Gastrocnemius medialis (tissue), 4 donors: ENCODE results near the gene FERMT1. TPM values are rescaled to one million over a fixed set of nuclear protein-coding genes. Genes with fewer than 3 reads are reported as not detected.

Experiments
- ATAC-seq, 2 donors: fragments of 150-250 bp; one replicate each; pipeline ENCODE4 v1.9.1; 2016
- DNase-seq, 2 donors: peaks; one replicate each; pipeline ENCODE4 v3.0.0-alpha.2; 2019
- H3K27ac ChIP-seq, 4 donors: fragments of 200-600 bp; sonication (generic); 1 replicate in 1 of 4; 2 replicates in 3 of 4; pipeline ENCODE4 v1.5.1; 2016 to 2018; ENCODE audit warnings: mild to moderate bottlenecking in 2 of 4, moderate library complexity in 1 of 4
- H3K27me3 ChIP-seq, 3 donors: fragments of 200-600 bp; sonication (generic) in 2 of 3; 1 replicate in 1 of 3; 2 replicates in 2 of 3; pipeline versions ENCODE4 v1.5.1 to v1.6.0; 2016 to 2019; ENCODE audit warnings: mild to moderate bottlenecking in 1 of 3, moderate library complexity in 1 of 3
- H3K36me3 ChIP-seq, 2 donors: fragments of 200-600 bp; sonication (generic) in 1 of 2; one replicate each; pipeline ENCODE4 v1.5.1; 2017 to 2018
- H3K4me1 ChIP-seq, 2 donors: fragments of 200-600 bp; sonication (generic) in 1 of 2; one replicate each; pipeline ENCODE4 v1.5.1; 2016 to 2017; ENCODE audit warnings: mild to moderate bottlenecking in 2 of 2
- H3K4me3 ChIP-seq, 4 donors: fragments of 200-600 bp; sonication (generic) in 3 of 4; 1 replicate in 1 of 4; 2 replicates in 3 of 4; pipeline ENCODE4 v1.5.1; 2016 to 2019; ENCODE audit warnings: mild to moderate bottlenecking in 2 of 4
- H3K9me3 ChIP-seq, 3 donors: fragments of 200-600 bp; sonication (generic) in 2 of 3; 1 replicate in 1 of 3; 2 replicates in 2 of 3; pipeline ENCODE4 v1.5.1; 2016 to 2019
- POLR2A ChIP-seq, 2 donors: fragments of 450-650 bp; IDR thresholded peaks; one replicate each; pipeline ENCODE4 v1.6.1; 2017; ENCODE audit warnings: antibody characterized with exemption in 2 of 2, mild to moderate bottlenecking in 2 of 2, moderate library complexity in 2 of 2
- in situ Hi-C, 4 donors: fragments of 200-750 bp; cut with MboI; loops; one replicate each; pipeline versions ENCODE4 v1.15.0 to v1.8.0; 2017; ENCODE audit warnings: low sequenced_read_pairs in 4 of 4
- intact Hi-C: fragments of 100-400 bp; cut with DNase I; formaldehyde crosslinking; loops from one replicate; pipeline ENCODE4 v1.15.1; 2023; ENCODE audit warnings: low total_unique reads
- total RNA-seq, 4 donors: library from RNA; depleted of rRNA; stranded (reverse); fragments of >200 nt; gene quantifications; one replicate each; pipeline versions ENCODE4 v1.1.0 to v1.2.3, GENCODE V29; 2016
- TF ChIP-seq, protein P1 (sequence below), 5 experiments: fragments of 450-650 bp in 3 of 5; fragments of 200-600 bp in 2 of 5; sonication (generic) in 2 of 5; IDR thresholded peaks in 4 of 5; conservative IDR thresholded peaks in 1 of 5; 1 replicate in 4 of 5; 2 replicates in 1 of 5; pipeline ENCODE4 v1.5.1; 2016 to 2019; ENCODE audit warnings: antibody characterized with exemption in 5 of 5, mild to moderate bottlenecking in 3 of 5, moderate library complexity in 3 of 5

The FERMT1 gene
- total RNA-seq, 4 donors from 2014 or later, result 0.09 to 0.36 TPM; not detected in 2

DNA sequence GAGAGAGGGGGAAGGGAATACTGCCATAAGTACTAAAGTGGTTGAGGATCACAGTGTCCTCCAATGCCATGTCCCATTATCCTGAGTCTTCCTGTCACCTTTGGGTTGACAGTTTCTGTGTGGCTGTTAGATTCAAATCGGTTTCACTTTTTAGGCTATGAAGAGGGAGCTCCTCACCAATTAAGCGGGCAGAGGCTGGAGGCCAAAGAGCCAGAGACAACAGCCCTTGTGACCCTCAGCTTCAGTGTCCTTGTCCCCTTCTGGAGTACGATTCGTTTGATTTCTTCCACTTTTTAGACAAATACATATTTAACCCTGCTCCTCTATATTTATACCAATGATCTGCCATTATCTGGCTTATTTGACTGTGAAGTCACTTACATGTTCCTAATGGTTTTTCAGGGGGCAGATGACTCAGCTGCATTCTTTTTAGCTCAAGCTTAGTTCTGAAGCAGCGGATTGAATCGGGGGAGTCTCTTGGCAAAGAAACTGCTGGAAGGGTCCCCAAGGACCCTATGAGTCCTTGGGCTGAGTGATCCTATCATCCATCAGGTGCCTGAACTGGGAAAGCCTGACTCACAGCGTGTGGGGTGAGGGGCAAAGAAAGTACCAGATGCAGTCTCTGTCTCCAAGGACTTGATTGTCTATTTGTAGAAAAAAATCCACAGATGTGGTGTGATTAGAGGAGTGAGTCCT is 18.2 kb downstream of the FERMT1 start:
- DNase-seq, result no peak
- no peaks in the 10 kb centered on the region for H3K4me1 ChIP-seq
- no peak for ATAC-seq
- in situ Hi-C loops (no loop called here), intact Hi-C loops (no loop called here)
- TF ChIP-seq, protein P1, sequence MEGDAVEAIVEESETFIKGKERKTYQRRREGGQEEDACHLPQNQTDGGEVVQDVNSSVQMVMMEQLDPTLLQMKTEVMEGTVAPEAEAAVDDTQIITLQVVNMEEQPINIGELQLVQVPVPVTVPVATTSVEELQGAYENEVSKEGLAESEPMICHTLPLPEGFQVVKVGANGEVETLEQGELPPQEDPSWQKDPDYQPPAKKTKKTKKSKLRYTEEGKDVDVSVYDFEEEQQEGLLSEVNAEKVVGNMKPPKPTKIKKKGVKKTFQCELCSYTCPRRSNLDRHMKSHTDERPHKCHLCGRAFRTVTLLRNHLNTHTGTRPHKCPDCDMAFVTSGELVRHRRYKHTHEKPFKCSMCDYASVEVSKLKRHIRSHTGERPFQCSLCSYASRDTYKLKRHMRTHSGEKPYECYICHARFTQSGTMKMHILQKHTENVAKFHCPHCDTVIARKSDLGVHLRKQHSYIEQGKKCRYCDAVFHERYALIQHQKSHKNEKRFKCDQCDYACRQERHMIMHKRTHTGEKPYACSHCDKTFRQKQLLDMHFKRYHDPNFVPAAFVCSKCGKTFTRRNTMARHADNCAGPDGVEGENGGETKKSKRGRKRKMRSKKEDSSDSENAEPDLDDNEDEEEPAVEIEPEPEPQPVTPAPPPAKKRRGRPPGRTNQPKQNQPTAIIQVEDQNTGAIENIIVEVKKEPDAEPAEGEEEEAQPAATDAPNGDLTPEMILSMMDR (IDR thresholded peaks at IDR 0.05 in 4 of 5, conservative IDR thresholded peaks at IDR 0.05 in 1 of 5), result no peak
- no peak for TF ChIP-seq POLR2A (IDR thresholded peaks at IDR 0.05)
- H3K4me3 ChIP-seq, result no peak overlapping the region
- no peaks in the 10 kb centered on the region for H3K9me3 ChIP-seq
- H3K36me3 ChIP-seq, result no peaks in the 10 kb centered on the region
- H3K27ac ChIP-seq, result no peak overlapping the region
- no peaks in the 10 kb centered on the region for H3K27me3 ChIP-seq

DNA sequence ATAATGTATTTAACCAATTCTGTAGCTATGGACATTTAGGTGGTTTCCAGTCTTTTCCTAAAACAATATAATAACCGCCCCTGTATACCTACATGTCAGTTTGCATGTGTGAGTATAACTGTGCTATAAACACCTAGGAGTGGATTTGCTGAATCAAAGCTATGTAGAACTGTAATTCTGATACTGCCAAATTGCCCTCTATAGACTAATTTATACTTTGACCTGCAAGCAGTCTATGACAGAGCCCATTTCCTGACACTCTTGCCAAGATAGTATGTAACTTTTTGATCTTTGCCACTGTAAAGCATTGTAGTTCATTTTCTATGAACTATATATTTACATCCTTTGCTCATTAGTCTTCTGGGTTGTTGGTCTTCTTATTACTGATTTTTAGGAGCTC is 19.5 kb downstream of the FERMT1 start:
- TF ChIP-seq, protein P1 (IDR thresholded peaks at IDR 0.05 in 4 of 5, conservative IDR thresholded peaks at IDR 0.05 in 1 of 5), result no peak
- TF ChIP-seq POLR2A (IDR thresholded peaks at IDR 0.05), result no peak

GRCh38 chr20:6101346-6101745 is 21.5 kb downstream of the FERMT1 start:
- Histone ChIP-seq H3K27me3 (no peaks in the 10 kb centered on the region), H3K36me3 (no peaks in the 10 kb centered on the region), H3K4me1 (no peaks in the 10 kb centered on the region), H3K9me3 (no peaks in the 10 kb centered on the region), H3K27ac (no peak overlapping the region), H3K4me3 (no peak overlapping the region)
- TF ChIP-seq POLR2A (IDR thresholded peaks at IDR 0.05), result no peak
- TF ChIP-seq, protein P1 (IDR thresholded peaks at IDR 0.05 in 4 of 5, conservative IDR thresholded peaks at IDR 0.05 in 1 of 5), result no peak
- ATAC-seq (no peak), DNase-seq (no peak)
- intact Hi-C loops (no loop called here), in situ Hi-C loops (no loop called here)

More for the DNA sequence above, 19.5 kb downstream of the FERMT1 start:
- in situ Hi-C loops, result no loop called here
- H3K36me3 ChIP-seq, result no peaks in the 10 kb centered on the region
- H3K9me3 ChIP-seq, result no peaks in the 10 kb centered on the region
- no peaks in the 10 kb centered on the region for H3K4me1 ChIP-seq
- no peaks in the 10 kb centered on the region for H3K27me3 ChIP-seq
- ATAC-seq (no peak), DNase-seq (no peak)
- intact Hi-C loops, result no loop called here
- no peak overlapping the region for H3K27ac ChIP-seq
- no peak overlapping the region for H3K4me3 ChIP-seq

DNA sequence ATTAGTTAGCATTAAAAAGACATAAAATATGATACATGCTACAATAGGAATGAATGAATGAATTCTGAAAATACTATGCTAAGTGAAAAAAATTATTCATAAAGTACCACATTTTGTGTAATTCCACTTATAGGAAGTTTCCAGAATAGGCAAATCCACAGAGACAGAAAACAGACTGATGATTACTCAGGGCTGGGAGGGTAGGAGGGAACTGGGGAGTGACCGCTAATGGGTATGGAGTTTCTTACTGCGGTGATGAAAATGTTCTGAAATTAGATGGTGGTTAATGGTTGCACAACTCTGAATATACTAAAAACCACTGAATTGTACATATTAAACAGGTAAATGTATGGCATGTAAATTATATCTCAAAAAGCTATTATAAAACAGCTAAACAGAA is 22.6 kb downstream of the FERMT1 start:
- intact Hi-C loops (no loop called here), in situ Hi-C loops (no loop called here)
- Histone ChIP-seq H3K9me3 (no peaks in the 10 kb centered on the region), H3K27ac (no peak overlapping the region), H3K27me3 (no peaks in the 10 kb centered on the region), H3K4me1 (no peaks in the 10 kb centered on the region), H3K36me3 (no peaks in the 10 kb centered on the region), H3K4me3 (no peak overlapping the region)
- ATAC-seq, result no peak
- DNase-seq, result no peak
- TF ChIP-seq POLR2A (IDR thresholded peaks at IDR 0.05), result no peak
- TF ChIP-seq, protein P1 (IDR thresholded peaks at IDR 0.05 in 4 of 5, conservative IDR thresholded peaks at IDR 0.05 in 1 of 5), result no peak
